Smooth muscle cell of bladder (primary cell): ENCODE data around the gene RIC1. TPM values are rescaled to one million over a fixed set of nuclear protein-coding genes. Genes with fewer than 3 reads are reported as not detected.

Source experiments
- total RNA-seq: library from RNA; depleted of rRNA; stranded (reverse); fragments of >200 nt; gene quantifications from 2 replicates; pipeline ENCODE4 v1.2.3, GENCODE V29; 2014

Gene RIC1
- 39.8 and 40.5 TPM in 2 replicates for total RNA-seq

GRCh38 chr9:5628530-5629311 lies at the start of gene RIC1:
Gene RIC1, plus strand, starts transcription at chr9:5629107. Its CDS starts 203 bp downstream, at chr9:5629310.

Other genes with a start within 250 kb of the RIC1 start
- gene PLGRKT, start 191.2 kb upstream of the RIC1 start, total RNA-seq: 9.7 and 12.4 TPM in 2 replicates
- gene CD274, start 178.6 kb upstream of the RIC1 start, total RNA-seq: 0.85 and 2.2 TPM in 2 replicates
- gene PDCD1LG2, start 118.6 kb upstream of the RIC1 start, total RNA-seq: 2.6 and 3.2 TPM in 2 replicates
- gene ERMP1, start 204.0 kb downstream of the RIC1 start, total RNA-seq: 15.2 and 19.1 TPM in 2 replicates